ENCODE results near the gene LSAMP. TPM values are rescaled to one million over a fixed set of nuclear protein-coding genes. Genes with fewer than 3 reads are reported as not detected.

LSAMP gene
- total RNA-seq, 1 experiment from 2014 or later, result 0.90 TPM

- no peaks in the 10 kb centered on the region for H3K9me3 ChIP-seq (ENCODE audit: control insufficient read depth, low read depth, low read length)
- H4K5ac ChIP-seq (ENCODE audit: insufficient read length, low read depth, low read length), result no peak overlapping the region
- Mint-ChIP-seq H3K27me3 (ENCODE audit: low read depth) (no peaks in the 10 kb centered on the region), H3K27ac (peak overlapping the region in 1 of 3 experiments; percentile 17; a peak in 1 of 7 replicates), H3K9me3 (no peaks in the 10 kb centered on the region), H3K36me3 (ENCODE audit: insufficient read depth in 1 of 3, low read depth in 3 of 3) (no peaks in the 10 kb centered on the region), H3K4me1 (peaks cover 9 to 19% of the 10 kb centered on the region in 2 experiments; a peak in 3 of 4 replicates), H3K4me3 (no peak overlapping the region)
- no peak overlapping the region for H3K27ac ChIP-seq (ENCODE audit: insufficient read length, low read depth, low read length)
- no peak for DNase-seq
- H4K20me1 ChIP-seq (ENCODE audit: control insufficient read depth, insufficient read depth, insufficient read length), result no peaks in the 10 kb centered on the region
- H3K4ac ChIP-seq (ENCODE audit: low read depth, low read length), result no peak overlapping the region
- no peak overlapping the region for H4K8ac ChIP-seq (replicated peaks; ENCODE audit: insufficient read length, low read depth, low read length)
- no peaks in the 10 kb centered on the region for H3K4me1 ChIP-seq (ENCODE audit: insufficient read depth, low read length)
- H2BK12ac ChIP-seq (ENCODE audit: insufficient read length, low read depth, low read length), result no peak overlapping the region
- TF ChIP-seq, protein P1, sequence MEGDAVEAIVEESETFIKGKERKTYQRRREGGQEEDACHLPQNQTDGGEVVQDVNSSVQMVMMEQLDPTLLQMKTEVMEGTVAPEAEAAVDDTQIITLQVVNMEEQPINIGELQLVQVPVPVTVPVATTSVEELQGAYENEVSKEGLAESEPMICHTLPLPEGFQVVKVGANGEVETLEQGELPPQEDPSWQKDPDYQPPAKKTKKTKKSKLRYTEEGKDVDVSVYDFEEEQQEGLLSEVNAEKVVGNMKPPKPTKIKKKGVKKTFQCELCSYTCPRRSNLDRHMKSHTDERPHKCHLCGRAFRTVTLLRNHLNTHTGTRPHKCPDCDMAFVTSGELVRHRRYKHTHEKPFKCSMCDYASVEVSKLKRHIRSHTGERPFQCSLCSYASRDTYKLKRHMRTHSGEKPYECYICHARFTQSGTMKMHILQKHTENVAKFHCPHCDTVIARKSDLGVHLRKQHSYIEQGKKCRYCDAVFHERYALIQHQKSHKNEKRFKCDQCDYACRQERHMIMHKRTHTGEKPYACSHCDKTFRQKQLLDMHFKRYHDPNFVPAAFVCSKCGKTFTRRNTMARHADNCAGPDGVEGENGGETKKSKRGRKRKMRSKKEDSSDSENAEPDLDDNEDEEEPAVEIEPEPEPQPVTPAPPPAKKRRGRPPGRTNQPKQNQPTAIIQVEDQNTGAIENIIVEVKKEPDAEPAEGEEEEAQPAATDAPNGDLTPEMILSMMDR (conservative IDR thresholded peaks at IDR 0.05), result no peak
- H3K23ac ChIP-seq (ENCODE audit: insufficient read length, low read depth, low read length), result no peak overlapping the region
- no peak overlapping the region for H3K56ac ChIP-seq (ENCODE audit: insufficient read length, low read depth, low read length)
- no peak overlapping the region for H3K18ac ChIP-seq (ENCODE audit: insufficient read length, low read depth, low read length)
- no peaks in the 10 kb centered on the region for H3K23me2 ChIP-seq (ENCODE audit: insufficient read length, low read depth, low read length, poor library complexity, severe bottlenecking)
- H3K79me2 ChIP-seq (ENCODE audit: insufficient read depth, low read length), result no peaks in the 10 kb centered on the region
- no peak overlapping the region for H2AFZ ChIP-seq (ENCODE audit: low read length)
- H2BK120ac ChIP-seq (ENCODE audit: low read depth, low read length, poor library complexity, severe bottlenecking), result no peak overlapping the region
- H3K27me3 ChIP-seq (ENCODE audit: insufficient read depth, low read length), result no peaks in the 10 kb centered on the region
- H3K9ac ChIP-seq (ENCODE audit: extremely low read depth, insufficient read length, low read length), result no peak overlapping the region
- H2BK20ac ChIP-seq (ENCODE audit: low read depth, low read length, poor library complexity, severe bottlenecking), result no peak overlapping the region
- no peak overlapping the region for H2BK5ac ChIP-seq (ENCODE audit: insufficient read length, low read length)
- no peak overlapping the region for H4K91ac ChIP-seq (ENCODE audit: insufficient read length, low read depth, low read length)
- H3T11ph ChIP-seq (ENCODE audit: low read length), result no peak overlapping the region
- H2BK15ac ChIP-seq (ENCODE audit: low read depth, low read length), result no peak overlapping the region
- no peaks in the 10 kb centered on the region for H3K79me1 ChIP-seq (ENCODE audit: insufficient read depth, low read depth, low read length, poor library complexity, severe bottlenecking)
- no peak overlapping the region for H2AK5ac ChIP-seq (ENCODE audit: insufficient read length, low read length)
- H3K14ac ChIP-seq (ENCODE audit: insufficient read depth, low read length), result no peak overlapping the region
- H3K4me2 ChIP-seq (ENCODE audit: insufficient read depth, insufficient read length, low read length), result no peak overlapping the region
These were observed 518.1 kb downstream of the LSAMP start for GRCh38 chr3:115927197-115927596.
